Suppressor macrophage treated with lipopolysaccharide for 4 hours (primary cell): ENCODE data around the gene DNAH10.
A peak's percentile ranks its signal among the peaks of the same experiment; 100 is the strongest.

Experiments
- DNase-seq: peaks from one replicate; pipeline ENCODE4 v3.0.0-alpha.2; 2020

The DNAH10 gene, protein sequence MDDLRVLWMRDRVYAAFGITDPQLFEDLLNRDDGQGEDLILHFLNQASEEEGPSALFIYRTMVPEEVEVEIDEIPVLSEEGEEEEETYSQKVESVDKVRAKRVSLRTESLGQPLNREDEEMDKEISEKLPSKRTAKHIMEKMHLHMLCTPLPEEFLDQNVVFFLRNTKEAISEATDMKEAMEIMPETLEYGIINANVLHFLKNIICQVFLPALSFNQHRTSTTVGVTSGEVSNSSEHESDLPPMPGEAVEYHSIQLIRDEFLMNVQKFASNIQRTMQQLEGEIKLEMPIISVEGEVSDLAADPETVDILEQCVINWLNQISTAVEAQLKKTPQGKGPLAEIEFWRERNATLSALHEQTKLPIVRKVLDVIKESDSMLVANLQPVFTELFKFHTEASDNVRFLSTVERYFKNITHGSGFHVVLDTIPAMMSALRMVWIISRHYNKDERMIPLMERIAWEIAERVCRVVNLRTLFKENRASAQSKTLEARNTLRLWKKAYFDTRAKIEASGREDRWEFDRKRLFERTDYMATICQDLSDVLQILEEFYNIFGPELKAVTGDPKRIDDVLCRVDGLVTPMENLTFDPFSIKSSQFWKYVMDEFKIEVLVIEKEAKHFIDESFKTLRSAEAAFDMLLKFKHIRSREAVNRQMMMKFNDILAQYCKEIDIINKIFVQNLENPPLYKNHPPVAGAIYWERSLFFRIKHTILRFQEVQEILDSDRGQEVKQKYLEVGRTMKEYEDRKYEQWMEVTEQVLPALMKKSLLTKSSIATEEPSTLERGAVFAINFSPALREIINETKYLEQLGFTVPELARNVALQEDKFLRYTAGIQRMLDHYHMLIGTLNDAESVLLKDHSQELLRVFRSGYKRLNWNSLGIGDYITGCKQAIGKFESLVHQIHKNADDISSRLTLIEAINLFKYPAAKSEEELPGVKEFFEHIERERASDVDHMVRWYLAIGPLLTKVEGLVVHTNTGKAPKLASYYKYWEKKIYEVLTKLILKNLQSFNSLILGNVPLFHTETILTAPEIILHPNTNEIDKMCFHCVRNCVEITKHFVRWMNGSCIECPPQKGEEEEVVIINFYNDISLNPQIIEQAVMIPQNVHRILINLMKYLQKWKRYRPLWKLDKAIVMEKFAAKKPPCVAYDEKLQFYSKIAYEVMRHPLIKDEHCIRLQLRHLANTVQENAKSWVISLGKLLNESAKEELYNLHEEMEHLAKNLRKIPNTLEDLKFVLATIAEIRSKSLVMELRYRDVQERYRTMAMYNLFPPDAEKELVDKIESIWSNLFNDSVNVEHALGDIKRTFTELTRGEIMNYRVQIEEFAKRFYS (N-terminal part only)

DNA sequence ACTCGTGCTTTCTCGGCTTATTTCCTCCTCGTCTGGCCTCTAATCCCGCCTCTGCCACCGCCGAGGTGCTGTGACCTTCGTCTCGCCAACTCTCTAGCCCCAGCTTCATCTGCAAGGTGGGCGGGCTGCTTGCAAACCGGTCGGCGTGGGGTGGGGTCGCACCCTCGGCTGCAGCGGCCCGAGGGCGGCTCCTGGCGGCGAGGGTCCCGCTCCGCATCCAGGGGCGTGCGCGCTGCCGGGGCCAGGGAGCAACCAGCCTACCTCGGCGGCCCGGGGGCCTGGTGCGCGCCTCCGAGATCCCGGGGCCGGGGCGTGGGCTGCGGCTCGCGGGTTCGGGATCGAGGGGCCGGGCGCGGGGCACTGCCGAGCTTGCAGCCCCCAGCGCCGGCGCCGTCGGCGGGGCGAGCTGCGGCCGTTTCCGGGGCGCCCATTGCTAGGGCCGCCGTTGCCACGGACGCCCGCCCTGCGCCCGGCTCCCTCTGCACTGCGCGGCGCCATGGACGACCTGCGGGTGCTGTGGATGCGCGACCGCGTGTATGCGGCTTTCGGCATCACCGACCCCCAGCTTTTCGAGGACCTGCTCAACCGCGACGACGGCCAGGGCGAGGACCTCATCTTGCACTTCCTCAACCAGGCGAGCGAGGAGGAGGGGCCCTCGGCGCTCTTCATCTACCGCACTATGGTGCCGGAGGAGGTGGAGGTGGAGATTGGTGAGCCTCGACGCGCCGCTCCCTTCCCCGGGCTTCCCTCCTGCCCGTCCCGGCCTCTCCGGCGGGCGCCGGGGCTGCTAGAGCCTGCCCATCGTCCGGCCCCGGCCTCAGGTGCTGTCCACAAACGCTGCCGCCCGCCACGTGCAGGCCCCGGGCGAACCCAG is at the start of gene DNAH10:
DNAH10 (plus strand) TSS at position 461 of the 874 bp plus-strand sequence; CDS start at position 497, 36 bp downstream.
- peak; percentile 46 for DNase-seq

DNA sequence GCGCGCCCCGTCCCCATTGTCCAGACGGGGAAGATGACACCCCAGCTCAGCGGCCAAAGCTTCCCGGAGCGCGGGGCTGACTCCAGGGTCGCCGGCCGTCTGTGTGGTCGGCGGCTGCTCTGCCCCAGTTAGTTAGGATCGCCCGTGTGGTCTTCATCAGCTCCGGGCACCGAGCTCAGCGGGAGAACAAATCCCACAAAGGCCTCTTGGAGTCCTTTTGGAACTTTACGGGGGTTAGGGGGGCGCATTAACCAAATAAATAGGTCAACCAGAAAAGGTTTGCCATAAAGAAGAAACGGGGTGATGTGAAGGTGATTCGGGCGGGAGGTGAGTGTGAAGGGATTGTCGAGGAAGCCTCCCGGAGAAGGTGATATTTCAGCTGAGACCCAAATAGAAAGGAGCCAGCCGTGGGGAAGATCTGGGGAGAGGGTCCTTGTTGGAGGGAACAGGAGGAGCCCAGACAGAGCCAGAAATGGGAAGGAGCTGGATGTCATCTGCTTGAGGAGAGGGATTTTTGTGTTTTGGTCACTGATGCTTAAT is 49.3 kb upstream of the DNAH10 start:
- peak; percentile 8 for DNase-seq

- DNase-seq = peak; percentile 13
These were observed 48.7 kb upstream of the DNAH10 start for GRCh38 chr12:123713398-123713797.

- DNase-seq = peak; percentile 27
These were observed 48.1 kb upstream of the DNAH10 start for GRCh38 chr12:123713823-123714585.

DNA sequence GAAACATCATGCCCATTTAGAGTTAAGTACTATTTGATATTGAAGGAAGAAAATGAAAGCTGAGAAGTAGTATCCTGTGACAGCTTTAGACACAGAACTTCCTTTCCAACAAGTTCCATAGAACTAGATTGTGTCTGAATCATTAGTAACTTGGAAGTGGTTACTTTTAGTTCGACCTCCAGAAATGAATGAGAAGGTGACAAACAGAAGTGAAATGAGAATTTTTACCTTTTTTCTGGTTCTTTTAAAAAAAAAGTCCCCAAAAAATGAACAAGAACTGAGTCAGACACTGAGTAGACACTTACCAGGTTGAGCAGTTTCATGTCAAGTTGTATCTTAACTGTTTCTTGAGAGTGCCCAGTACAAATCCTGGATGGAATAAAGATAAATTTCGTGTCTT is 46.9 kb upstream of the DNAH10 start:
- no peak for DNase-seq

- no peak for DNase-seq
These were observed 44.8 kb upstream of the DNAH10 start for GRCh38 chr12:123717350-123717749.

- no peak for DNase-seq
These were observed 41.8 kb upstream of the DNAH10 start for GRCh38 chr12:123720141-123720814.

- DNase-seq = no peak
These were observed 40.9 kb upstream of the DNAH10 start for GRCh38 chr12:123721245-123721644.

DNA sequence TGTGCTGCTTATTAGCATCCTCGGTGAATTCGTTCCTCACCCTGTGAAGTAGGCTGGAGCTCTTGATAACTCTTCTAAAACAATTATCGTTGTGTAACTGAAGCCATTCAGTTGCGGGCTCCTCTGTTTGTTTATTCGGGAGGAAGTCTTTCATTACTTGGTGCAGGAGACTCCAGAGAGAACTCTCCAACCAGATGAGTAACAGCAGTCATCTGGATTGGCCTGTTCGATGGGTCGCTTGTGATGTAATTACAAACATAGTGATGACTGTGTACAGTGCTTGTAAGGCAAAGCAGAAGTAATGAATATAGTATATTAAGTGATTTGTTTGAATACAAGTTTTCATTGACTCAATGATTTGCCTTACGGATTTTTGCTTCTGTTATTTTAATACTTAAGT is 39.1 kb upstream of the DNAH10 start:
- DNase-seq = peak; percentile 7

- no peak for DNase-seq
These were observed 38.3 kb upstream of the DNAH10 start for GRCh38 chr12:123723765-123724164.

GRCh38 chr12:123726244-123726643 is 35.9 kb upstream of the DNAH10 start:
- DNase-seq = no peak

- no peak for DNase-seq
These were observed 35.1 kb upstream of the DNAH10 start for GRCh38 chr12:123726962-123727361.

DNA sequence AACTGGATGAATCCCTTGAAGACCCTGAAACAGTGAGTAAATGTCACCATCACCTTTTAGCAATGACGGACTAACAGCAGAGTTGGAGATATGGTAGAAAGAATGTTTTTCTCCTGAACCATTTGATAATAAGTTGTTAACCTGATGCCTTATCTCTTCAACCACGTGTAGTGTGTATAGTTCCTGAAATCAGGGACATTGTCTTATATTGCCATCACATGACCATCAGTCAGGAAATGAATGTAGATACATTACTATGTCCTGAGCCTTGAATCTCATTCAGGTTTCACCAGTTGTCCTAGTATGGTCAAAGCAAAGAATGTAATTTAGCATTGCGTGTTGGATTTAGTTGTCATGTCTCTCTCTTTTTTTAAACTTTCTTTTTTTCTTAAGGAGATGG is 34.2 kb upstream of the DNAH10 start:
- DNase-seq = no peak

GRCh38 chr12:123731596-123731995 is 30.5 kb upstream of the DNAH10 start:
- no peak for DNase-seq

DNA sequence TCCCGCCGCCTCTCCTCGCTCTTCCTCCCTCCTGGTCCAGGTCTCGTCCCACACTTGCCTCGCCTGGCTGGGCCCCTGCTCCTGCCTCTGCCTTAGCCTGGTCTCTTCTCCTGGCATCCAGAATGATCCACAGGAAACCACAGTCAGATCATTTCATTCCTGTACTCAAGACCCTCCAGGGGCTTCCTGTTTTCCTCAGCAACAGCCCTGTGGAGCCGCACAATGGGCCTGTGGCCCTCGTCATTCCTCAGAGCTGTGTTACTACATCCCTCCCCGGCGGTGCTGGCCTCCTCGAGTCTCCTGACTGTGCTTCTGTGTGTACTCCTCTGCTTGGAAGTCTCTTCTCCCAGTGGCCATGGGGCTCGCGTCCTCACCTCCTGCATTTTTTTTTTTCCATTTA is 29.9 kb upstream of the DNAH10 start:
- DNase-seq = no peak

DNA sequence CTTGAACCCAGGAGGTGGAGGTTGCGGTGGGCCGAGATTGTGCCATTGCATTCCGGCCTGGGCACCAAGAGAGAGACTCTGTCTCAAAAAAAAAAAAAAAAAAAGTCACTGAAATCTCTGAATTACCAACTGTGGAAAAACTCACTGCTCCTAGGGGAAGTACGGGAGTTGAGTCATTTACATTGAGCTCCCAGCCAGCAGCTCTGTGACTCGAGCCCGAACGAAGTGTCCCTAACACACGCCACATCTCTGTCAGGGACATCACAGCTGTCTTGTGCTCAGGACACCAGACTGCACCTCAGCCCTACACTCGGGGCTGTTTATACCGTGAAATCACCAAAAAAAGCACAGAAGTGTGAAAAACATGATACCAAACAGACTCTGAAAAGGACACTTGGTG is 28.9 kb upstream of the DNAH10 start:
- peak; percentile 44 for DNase-seq

DNA sequence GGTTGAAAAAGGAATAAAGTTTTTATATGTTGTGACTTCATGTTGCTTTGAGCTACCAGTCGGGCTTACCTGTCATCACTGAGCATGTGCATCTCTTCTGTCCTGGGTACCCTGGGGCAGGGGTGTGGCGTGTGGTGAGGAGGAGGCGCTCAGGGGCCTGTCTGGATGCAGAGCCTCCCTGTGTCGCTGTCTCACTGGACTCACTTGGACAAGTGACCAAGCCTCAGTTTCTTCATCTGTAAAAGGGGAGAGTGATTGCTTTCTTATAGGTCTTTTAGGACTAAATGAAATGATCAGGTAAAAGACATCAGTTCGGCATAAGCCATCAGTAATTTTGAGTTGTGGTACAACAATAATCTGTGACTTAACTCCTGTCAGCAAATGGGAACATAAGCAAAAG is 27.8 kb upstream of the DNAH10 start:
- no peak for DNase-seq

- DNase-seq = peak; percentile 11
These were observed 20.0 kb upstream of the DNAH10 start for GRCh38 chr12:123741937-123742572.

DNA sequence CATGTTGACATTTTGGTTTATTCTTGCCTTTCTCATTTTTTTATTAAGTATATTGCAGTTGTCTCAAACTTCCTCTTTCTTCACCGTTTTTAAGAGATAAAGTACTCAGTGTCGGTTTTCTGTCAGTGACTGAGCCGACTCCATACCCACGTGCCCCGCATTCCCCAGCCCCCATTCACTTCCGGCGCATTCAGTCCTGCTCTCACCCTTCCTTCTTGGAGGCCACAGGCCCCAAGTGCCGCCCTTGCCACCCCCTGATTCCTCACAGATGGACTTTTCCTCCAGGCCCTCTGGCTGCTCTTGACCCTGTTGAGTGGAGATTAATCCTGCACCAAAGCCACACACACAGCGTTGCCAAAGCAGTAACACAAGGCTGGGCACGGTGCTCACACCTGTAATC is 19.1 kb upstream of the DNAH10 start:
- peak; percentile 71 for DNase-seq

GRCh38 chr12:123744836-123745235 is 17.3 kb upstream of the DNAH10 start:
- DNase-seq = no peak
